Thyroid gland (tissue), 4 donors: Measurements from ENCODE around the gene PTPMT1.

Source experiments
- CTCF ChIP-seq, 6 experiments: fragments of 200-600 bp in 3 of 6; fragments of 450-650 bp in 3 of 6; sonication (generic) in 3 of 6; IDR thresholded peaks; one replicate each; pipeline ENCODE4 v1.5.1; 2016 to 2019; ENCODE audit warnings: antibody characterized with exemption in 6 of 6, mild to moderate bottlenecking in 2 of 6, inconsistent platforms in 1 of 6, moderate library complexity in 1 of 6
- POLR2A ChIP-seq, 2 donors: fragments of 450-650 bp; IDR thresholded peaks; one replicate each; pipeline ENCODE4 v1.6.1; 2017; ENCODE audit warnings: antibody characterized with exemption in 2 of 2, mild to moderate bottlenecking in 2 of 2, moderate library complexity in 1 of 2

DNA sequence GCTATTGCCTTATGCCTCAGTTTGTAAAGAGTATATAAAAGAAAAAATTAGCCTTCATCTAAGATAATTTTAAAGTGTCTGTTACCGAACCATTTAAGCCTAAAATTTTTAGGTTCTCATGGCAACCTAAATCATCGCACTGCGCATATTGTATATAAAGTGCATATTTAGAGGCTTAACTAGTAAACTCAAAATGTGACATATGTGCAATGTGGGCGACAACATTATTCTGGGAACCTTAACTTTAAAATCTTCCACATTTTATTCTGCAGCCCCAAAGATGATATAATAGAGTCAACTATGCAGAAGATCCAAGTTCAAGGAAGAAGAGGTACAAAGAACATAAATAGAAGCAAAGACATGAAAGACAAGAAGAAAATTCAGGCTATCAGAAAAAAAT, 35.4 kb upstream of the PTPMT1 start:
- TF ChIP-seq CTCF (IDR thresholded peaks at IDR 0.05) (no peak), POLR2A (IDR thresholded peaks at IDR 0.05) (no peak)
